SKM-1 treated with dmso at 0.1 percent for 144 hours (cell line): ENCODE results near the gene SCGN.

Experiments
- DNase-seq: peaks from one replicate; lab custom pipeline; 2025; ENCODE audit not compliant: unreplicated experiment; lab: John Stamatoyannopoulos, UW

Gene SCGN

GRCh38 chr6:25640446-25640845 lies 11.6 kb upstream of the SCGN start:
- no peak for DNase-seq

GRCh38 chr6:25640891-25641290 lies 11.1 kb upstream of the SCGN start:
- DNase-seq: no peak

- no peak for DNase-seq
Measured at GRCh38 chr6:25641377-25641776, 10.6 kb upstream of the SCGN start.

- no peak for DNase-seq
Measured at GRCh38 chr6:25641940-25642666, 9.9 kb upstream of the SCGN start.

- no peak for DNase-seq
Measured at GRCh38 chr6:25642667-25643328, 9.2 kb upstream of the SCGN start.

GRCh38 chr6:25645916-25646315 lies 6.1 kb upstream of the SCGN start:
- DNase-seq: no peak

- no peak for DNase-seq
Measured at GRCh38 chr6:25649611-25650010, 2.4 kb upstream of the SCGN start.

GRCh38 chr6:25655723-25656122 lies 3.7 kb downstream of the SCGN start:
- no peak for DNase-seq

GRCh38 chr6:25659633-25660368 lies 7.8 kb downstream of the SCGN start:
- DNase-seq: no peak

GRCh38 chr6:25660512-25660911 lies 8.5 kb downstream of the SCGN start:
- DNase-seq: no peak

GRCh38 chr6:25661129-25661779 lies 9.2 kb downstream of the SCGN start:
- DNase-seq: no peak

- DNase-seq: no peak
Measured at GRCh38 chr6:25665455-25665854, 13.4 kb downstream of the SCGN start.

- DNase-seq: no peak
Measured at GRCh38 chr6:25669413-25669812, 17.4 kb downstream of the SCGN start.

GRCh38 chr6:25670208-25670607 lies 18.2 kb downstream of the SCGN start:
- DNase-seq: no peak

GRCh38 chr6:25670793-25671513 lies 18.9 kb downstream of the SCGN start:
- no peak for DNase-seq

GRCh38 chr6:25671652-25672051 lies 19.6 kb downstream of the SCGN start:
- DNase-seq: no peak

GRCh38 chr6:25675167-25675566 lies 23.2 kb downstream of the SCGN start:
- DNase-seq: no peak

GRCh38 chr6:25676775-25677174 lies 24.8 kb downstream of the SCGN start:
- no peak for DNase-seq

GRCh38 chr6:25681848-25682247 lies 29.8 kb downstream of the SCGN start:
- no peak for DNase-seq

GRCh38 chr6:25682324-25682723 lies 30.3 kb downstream of the SCGN start:
- DNase-seq: no peak

GRCh38 chr6:25684565-25684964 lies 32.5 kb downstream of the SCGN start:
- DNase-seq: no peak
